Right lobe of liver (tissue), 6 donors: Measurements from ENCODE around the gene NIM1K. TPM values are rescaled to one million over a fixed set of nuclear protein-coding genes. Genes with fewer than 3 reads are reported as not detected.
A peak's percentile ranks its signal among the peaks of the same experiment; 100 is the strongest.

ENCODE experiments used
- ATAC-seq, 4 donors: fragments of 200-7000 bp; cut with Tn5 transposase; one replicate each; pipeline ENCODE4 v1.9.1; 2020; ENCODE audit warnings: mild to moderate bottlenecking in 4 of 4, moderate library complexity in 4 of 4
- DNase-seq, 3 donors: peaks; one replicate each; pipeline ENCODE4 v3.0.0-alpha.2; 2020
- H3K27ac ChIP-seq, 3 donors: fragments of 200-600 bp; one replicate each; pipeline ENCODE4 v1.8.0; 2022
- H3K27me3 ChIP-seq, 2 donors: fragments of 200-600 bp; one replicate each; pipeline ENCODE4 v1.8.0; 2022
- H3K36me3 ChIP-seq, 4 donors: fragments of 200-600 bp; sonication (generic) in 1 of 4; one replicate each; pipeline versions ENCODE4 v1.5.1 to v1.8.0; 2017 to 2022; ENCODE audit warnings: control low read depth in 1 of 4
- H3K4me1 ChIP-seq, 4 donors: fragments of 200-600 bp; sonication (generic) in 1 of 4; one replicate each; pipeline versions ENCODE4 v1.5.1 to v1.8.0; 2017 to 2022; ENCODE audit warnings: control low read depth in 1 of 4
- H3K4me3 ChIP-seq, 3 donors: fragments of 200-600 bp; one replicate each; pipeline ENCODE4 v1.8.0; 2022
- H3K9me3 ChIP-seq, 4 donors: fragments of 200-600 bp; sonication (generic) in 1 of 4; one replicate each; pipeline versions ENCODE4 v1.5.1 to v1.8.0; 2017 to 2022; ENCODE audit warnings: control low read depth in 1 of 4
- POLR2A ChIP-seq: fragments of 450-650 bp; IDR thresholded peaks from one replicate; pipeline ENCODE4 v1.6.1; 2017; ENCODE audit warnings: antibody characterized with exemption, mild to moderate bottlenecking
- WGBS: methylation state at CpG from one replicate; pipeline ENCODE4 v1.1.6; 2018; ENCODE audit warnings: low coverage, low lambda C conversion rate; ENCODE audit not compliant: insufficient coverage; ENCODE audit errors: missing lambda C conversion rate; 5-methylcytosine and 5-hydroxymethylcytosine counted together
- intact Hi-C, 2 donors: fragments of 100-400 bp; cut with DNase I; formaldehyde crosslinking; loops; one replicate each; pipeline versions ENCODE4 v1.11.2 to v1.14.1; 2022
- total RNA-seq, 6 experiments: library from RNA; depleted of rRNA in 2 of 6; stranded (reverse); fragments of >200 nt in 2 of 6; fragmentation: NEBNext Ultra II Directional in 3 of 6; extraction: Animal tissue kit (Norgen Biotek cat#: 25700) in 3 of 6; gene quantifications; one replicate each; pipeline versions ENCODE4 v1.1.0 to v1.2.4, GENCODE V29; 2016 to 2023
- TF ChIP-seq, protein P1 (sequence below), 4 donors: fragments of 200-600 bp in 3 of 4; fragments of 450-650 bp in 1 of 4; IDR thresholded peaks; one replicate each; pipeline versions ENCODE4 v1.5.1 to v1.8.0; 2016 to 2022; ENCODE audit warnings: antibody characterized with exemption in 4 of 4, mild to moderate bottlenecking in 2 of 4
- donor health status: DM: no; HTN: yes; CAD: no.
- donor health status: DM: no; HTN: no; CAD: no.
- donor health status: DM: no; HTN: no; CAD: no.
- donor health status: DM: no; HTN: yes; CAD: no.
- donor health status: DM: no; HTN: yes; CAD: no.

NIM1K gene
- total RNA-seq, 6 experiments from 2014 or later: 0.06 to 0.55 (median 0.12) TPM; not detected in 2

DNA sequence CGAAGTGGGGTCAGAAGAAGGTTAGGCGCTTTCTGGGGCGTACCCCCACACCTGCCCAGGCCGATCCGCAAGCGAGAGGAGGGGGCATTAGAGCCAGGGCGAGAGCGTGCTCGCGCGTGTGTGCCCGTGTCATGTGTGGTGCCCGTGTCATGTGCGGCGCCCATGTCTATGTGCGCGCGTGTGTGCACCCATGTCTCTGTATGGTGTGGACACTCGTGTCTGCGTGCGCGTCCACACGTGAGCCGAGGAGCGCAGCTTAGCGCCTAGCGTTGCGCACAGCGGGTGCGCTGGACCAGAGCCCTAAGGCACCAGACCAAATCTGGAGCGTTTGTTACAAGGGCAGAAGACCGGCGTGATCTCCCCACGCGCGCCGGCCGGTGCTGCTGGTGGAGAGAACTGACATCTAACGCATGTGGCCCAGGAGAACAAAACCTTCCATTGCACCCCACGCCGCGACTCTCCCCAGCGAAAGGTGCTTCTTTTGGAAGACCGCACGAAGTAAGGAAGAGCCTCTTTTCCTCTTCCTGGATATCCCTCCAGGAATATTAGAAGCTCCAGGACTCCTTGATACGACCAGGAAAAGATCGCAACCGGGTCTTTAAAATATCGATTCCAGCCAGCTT lies 644 bp downstream of the NIM1K start:
- peak; percentile 48 to 61 (median 54) for ATAC-seq
- Histone ChIP-seq H3K4me3 (peak overlapping the region; percentile 29 to 51 (median 47)), H3K9me3 (no peaks in the 10 kb centered on the region), H3K27ac (no peak overlapping the region), H3K36me3 (no peaks in the 10 kb centered on the region), H3K27me3 (peaks cover 0 to 4% of the 10 kb centered on the region in 2 donors), H3K4me1 (peaks cover 0 to 20% (median 3%) of the 10 kb centered on the region in 4 donors)
- intact Hi-C loops: no loop called here
- no peak for TF ChIP-seq POLR2A
- TF ChIP-seq, protein P1, sequence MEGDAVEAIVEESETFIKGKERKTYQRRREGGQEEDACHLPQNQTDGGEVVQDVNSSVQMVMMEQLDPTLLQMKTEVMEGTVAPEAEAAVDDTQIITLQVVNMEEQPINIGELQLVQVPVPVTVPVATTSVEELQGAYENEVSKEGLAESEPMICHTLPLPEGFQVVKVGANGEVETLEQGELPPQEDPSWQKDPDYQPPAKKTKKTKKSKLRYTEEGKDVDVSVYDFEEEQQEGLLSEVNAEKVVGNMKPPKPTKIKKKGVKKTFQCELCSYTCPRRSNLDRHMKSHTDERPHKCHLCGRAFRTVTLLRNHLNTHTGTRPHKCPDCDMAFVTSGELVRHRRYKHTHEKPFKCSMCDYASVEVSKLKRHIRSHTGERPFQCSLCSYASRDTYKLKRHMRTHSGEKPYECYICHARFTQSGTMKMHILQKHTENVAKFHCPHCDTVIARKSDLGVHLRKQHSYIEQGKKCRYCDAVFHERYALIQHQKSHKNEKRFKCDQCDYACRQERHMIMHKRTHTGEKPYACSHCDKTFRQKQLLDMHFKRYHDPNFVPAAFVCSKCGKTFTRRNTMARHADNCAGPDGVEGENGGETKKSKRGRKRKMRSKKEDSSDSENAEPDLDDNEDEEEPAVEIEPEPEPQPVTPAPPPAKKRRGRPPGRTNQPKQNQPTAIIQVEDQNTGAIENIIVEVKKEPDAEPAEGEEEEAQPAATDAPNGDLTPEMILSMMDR (IDR thresholded peaks at IDR 0.05): no peak
- peak in 2 of 3 donors; percentile 24 to 43 for DNase-seq
- WGBS: 3% methylated on average over 6 of the region's 49 CpGs

DNA sequence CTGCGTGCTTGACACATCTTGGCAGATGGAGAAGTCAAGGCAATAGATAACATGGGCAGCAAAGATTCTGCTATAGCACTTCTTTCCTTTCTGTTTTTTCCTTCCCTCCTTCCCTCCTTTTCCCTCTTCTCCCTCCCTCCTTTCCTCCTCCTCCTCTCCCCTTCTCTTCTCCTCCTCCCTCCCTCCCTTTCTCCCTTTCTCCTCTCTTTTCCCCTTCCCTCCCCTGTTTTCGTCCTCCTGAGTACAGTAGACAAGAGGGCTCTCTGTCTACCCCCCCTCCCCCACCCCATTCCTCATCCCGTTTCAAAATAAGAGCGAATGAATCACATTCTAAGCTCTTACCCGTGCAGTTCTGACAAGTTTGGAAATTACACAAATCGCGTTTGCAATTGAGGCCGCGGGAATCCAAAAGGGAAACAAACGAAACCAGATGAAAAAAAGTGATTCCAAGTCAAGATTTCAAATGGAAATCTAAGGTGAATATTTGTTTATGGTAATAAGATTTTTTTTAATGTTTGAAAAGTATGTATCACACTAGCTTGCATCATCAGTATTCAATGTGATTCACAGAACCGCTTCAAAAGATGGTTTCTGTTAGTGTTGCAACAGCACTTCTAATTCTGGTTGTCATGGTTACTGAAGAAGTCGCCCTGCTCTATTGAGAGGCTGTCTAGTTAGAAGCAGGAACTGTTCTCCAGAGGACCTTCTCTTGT lies 1.3 kb downstream of the NIM1K start:
- H3K4me1 ChIP-seq: peaks cover 0 to 20% (median 3%) of the 10 kb centered on the region in 4 donors
- intact Hi-C loops: no loop called here
- 5% methylated on average over 12 of the region's 12 CpGs for WGBS
- peak overlapping the region in 2 of 3 donors; percentile 47 to 51 for H3K4me3 ChIP-seq
- peaks cover 0 to 4% of the 10 kb centered on the region in 2 donors for H3K27me3 ChIP-seq
- ATAC-seq (peak in 2 of 4 donors; percentile 36 to 43), DNase-seq (no peak)
- H3K27ac ChIP-seq: no peak overlapping the region
- TF ChIP-seq, protein P1 (IDR thresholded peaks at IDR 0.05): no peak
- TF ChIP-seq POLR2A: no peak
- H3K9me3 ChIP-seq: no peaks in the 10 kb centered on the region
- no peaks in the 10 kb centered on the region for H3K36me3 ChIP-seq

DNA sequence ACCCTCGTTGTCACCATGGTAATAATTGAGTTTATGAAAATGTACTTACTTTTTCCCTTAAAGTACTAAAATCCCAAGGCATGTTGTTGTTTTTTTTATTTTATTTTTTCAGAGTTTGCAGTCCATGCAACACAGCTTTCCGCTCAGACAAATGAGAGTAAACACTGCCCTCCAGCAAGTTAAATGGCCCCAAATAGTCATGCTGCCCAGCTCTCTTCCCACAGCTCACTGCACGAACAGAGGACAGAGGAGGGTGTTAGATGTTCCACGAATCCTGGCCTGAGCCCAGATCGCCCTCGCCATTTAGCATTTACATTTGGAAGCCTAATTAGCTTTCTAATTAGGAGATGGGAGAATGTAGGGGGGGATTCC lies 1.9 kb downstream of the NIM1K start:
- DNase-seq (no peak), ATAC-seq (no peak)
- H3K27ac ChIP-seq: no peak overlapping the region
- intact Hi-C loops: no loop called here
- peaks cover 0 to 4% of the 10 kb centered on the region in 2 donors for H3K27me3 ChIP-seq
- H3K4me3 ChIP-seq: no peak overlapping the region
- no peak for TF ChIP-seq POLR2A
- TF ChIP-seq, protein P1 (IDR thresholded peaks at IDR 0.05): no peak
- WGBS: 50% methylated on average over 6 of the region's 6 CpGs
- no peaks in the 10 kb centered on the region for H3K36me3 ChIP-seq
- H3K4me1 ChIP-seq: peaks cover 0 to 20% (median 3%) of the 10 kb centered on the region in 4 donors
- no peaks in the 10 kb centered on the region for H3K9me3 ChIP-seq

DNA sequence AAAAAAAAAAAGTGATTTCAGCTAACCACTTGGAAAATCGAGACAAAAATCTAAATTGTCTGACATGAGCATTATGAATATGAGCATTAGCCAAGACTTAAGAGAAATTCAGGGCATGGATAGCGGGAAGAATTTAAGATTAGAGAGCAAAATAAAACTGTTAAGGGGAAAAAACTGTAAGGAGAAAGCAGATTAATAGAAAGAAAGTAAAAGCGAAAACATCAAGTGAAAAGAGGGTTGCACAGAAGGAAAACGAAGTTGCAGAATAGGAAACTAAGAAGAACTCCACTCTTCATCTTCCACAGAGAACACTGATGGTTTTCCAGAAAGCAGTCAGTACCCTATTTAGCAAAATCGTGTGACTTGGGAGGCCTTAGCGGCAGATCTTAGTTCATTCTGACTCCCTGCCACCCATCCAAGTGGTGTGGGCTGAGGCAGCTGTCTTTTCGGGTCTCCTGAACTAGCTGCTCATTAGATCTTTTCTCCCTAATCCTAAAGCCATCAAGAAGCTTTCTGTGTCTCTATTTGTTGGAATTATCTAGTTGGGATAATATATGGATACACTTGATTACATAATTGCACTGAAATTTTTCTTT lies 3.7 kb downstream of the NIM1K start:
- WGBS: 79% methylated on average over 7 of the region's 7 CpGs
- DNase-seq (no peak), ATAC-seq (no peak)
- Histone ChIP-seq H3K4me1 (peaks cover 0 to 20% (median 3%) of the 10 kb centered on the region in 4 donors), H3K27ac (no peak overlapping the region), H3K27me3 (peaks cover 0 to 4% of the 10 kb centered on the region in 2 donors), H3K36me3 (no peaks in the 10 kb centered on the region), H3K4me3 (no peak overlapping the region), H3K9me3 (no peaks in the 10 kb centered on the region)
- TF ChIP-seq, protein P1 (IDR thresholded peaks at IDR 0.05): no peak
- TF ChIP-seq POLR2A: no peak
- intact Hi-C loops: no loop called here
